Peyer's patch (tissue), 4 donors: Measurements from ENCODE around the gene C16orf92.

ENCODE experiments used
- POLR2A ChIP-seq, 2 donors: fragments of 450-650 bp; IDR thresholded peaks; one replicate each; pipeline ENCODE4 v1.5.1; 2017; ENCODE audit warnings: antibody characterized with exemption in 2 of 2, mild to moderate bottlenecking in 2 of 2, moderate library complexity in 2 of 2
- TF ChIP-seq, protein P1 (sequence below), 6 experiments: fragments of 450-650 bp in 4 of 6; fragments of 200-600 bp in 2 of 6; sonication (generic) in 1 of 6; IDR thresholded peaks; one replicate each; pipeline ENCODE4 v1.5.1; 2017 to 2019; ENCODE audit warnings: antibody characterized with exemption in 6 of 6, mild to moderate bottlenecking in 3 of 6, moderate library complexity in 1 of 6

DNA sequence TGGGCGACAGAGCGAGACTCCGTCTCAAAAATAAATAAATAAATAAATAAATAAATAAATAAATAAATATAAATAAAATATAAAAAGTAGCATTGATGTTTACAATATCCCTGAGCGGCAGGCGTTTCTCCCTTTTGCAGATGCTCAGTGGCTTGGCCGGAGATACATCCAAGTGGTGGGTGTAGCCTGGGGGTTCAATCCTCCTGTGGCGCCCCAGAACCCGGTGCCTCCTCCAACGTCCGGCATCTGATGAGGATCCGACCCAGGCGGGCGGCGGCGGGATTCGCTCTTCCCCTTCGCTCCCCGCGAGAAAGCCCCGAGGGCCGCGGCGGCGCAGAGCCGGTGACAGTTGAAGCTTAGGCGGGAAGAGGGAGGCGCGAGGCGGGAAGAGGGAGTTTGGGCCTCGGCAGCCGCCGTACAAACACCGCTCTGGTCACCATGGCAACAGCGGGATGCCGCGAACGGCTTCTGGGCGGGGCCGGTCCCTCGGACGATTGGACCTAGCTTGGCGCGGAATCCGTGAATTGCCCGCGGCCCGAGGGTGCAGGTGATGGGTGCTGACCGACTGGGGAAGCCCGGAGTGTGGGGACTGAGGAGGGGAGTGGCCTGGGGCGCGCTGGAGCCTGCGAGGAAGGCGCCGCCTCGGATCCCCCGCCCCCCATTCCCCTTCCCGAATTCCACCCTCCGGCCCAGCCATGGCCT is 29.8 kb downstream of the C16orf92 start:
- no peak for TF ChIP-seq POLR2A (IDR thresholded peaks at IDR 0.05)
- TF ChIP-seq, protein P1, sequence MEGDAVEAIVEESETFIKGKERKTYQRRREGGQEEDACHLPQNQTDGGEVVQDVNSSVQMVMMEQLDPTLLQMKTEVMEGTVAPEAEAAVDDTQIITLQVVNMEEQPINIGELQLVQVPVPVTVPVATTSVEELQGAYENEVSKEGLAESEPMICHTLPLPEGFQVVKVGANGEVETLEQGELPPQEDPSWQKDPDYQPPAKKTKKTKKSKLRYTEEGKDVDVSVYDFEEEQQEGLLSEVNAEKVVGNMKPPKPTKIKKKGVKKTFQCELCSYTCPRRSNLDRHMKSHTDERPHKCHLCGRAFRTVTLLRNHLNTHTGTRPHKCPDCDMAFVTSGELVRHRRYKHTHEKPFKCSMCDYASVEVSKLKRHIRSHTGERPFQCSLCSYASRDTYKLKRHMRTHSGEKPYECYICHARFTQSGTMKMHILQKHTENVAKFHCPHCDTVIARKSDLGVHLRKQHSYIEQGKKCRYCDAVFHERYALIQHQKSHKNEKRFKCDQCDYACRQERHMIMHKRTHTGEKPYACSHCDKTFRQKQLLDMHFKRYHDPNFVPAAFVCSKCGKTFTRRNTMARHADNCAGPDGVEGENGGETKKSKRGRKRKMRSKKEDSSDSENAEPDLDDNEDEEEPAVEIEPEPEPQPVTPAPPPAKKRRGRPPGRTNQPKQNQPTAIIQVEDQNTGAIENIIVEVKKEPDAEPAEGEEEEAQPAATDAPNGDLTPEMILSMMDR (IDR thresholded peaks at IDR 0.05), result peak in 1 of 6 experiments; percentile 9
